ENCODE measurements around the gene TMEM229A.

DNA sequence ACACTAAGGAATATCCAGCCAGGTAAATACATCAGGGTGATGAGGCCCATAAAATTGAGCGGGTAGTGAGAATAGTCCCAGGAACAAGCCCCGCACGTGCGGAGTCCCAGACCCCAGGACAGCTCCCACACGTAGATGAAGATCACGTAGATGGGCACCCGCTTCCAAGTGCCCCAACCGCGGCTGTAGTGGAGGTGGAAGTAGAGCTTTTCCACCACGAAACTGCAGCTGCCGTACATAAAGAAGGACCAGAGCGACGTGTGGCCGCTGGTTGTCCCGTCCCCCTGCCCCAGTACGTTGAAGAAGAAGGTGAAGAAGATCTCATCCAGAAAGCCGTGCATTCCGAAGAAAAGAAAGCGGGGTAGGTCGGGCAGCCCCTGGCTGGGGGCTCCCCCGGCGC, 948 bp downstream of the TMEM229A start:
- TF ChIP-seq, protein P1, sequence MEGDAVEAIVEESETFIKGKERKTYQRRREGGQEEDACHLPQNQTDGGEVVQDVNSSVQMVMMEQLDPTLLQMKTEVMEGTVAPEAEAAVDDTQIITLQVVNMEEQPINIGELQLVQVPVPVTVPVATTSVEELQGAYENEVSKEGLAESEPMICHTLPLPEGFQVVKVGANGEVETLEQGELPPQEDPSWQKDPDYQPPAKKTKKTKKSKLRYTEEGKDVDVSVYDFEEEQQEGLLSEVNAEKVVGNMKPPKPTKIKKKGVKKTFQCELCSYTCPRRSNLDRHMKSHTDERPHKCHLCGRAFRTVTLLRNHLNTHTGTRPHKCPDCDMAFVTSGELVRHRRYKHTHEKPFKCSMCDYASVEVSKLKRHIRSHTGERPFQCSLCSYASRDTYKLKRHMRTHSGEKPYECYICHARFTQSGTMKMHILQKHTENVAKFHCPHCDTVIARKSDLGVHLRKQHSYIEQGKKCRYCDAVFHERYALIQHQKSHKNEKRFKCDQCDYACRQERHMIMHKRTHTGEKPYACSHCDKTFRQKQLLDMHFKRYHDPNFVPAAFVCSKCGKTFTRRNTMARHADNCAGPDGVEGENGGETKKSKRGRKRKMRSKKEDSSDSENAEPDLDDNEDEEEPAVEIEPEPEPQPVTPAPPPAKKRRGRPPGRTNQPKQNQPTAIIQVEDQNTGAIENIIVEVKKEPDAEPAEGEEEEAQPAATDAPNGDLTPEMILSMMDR (IDR thresholded peaks at IDR 0.05): no peak
- TF ChIP-seq EP300 (IDR thresholded peaks at IDR 0.05) (no peak), POLR2A (IDR thresholded peaks at IDR 0.05; ENCODE audit: low read depth) (no peak)

All from esophagus muscularis mucosa (tissue), 4 donors.